Effector CD8-positive, alpha-beta T cell (primary cell): ENCODE measurements around the gene CLCN1.
"Not testable (repeated sequence)": the region's sequence is repeated elsewhere in the genome, so short reads cannot be mapped to it uniquely, and the experiment has no call there.

Experiments used
- DNase-seq: peaks from one replicate; lab custom pipeline; 2025; lab: John Stamatoyannopoulos, UW

The CLCN1 gene

GRCh38 chr7:143384661-143385631 lies 69.0 kb downstream of the CLCN1 start:
- no peak for DNase-seq

GRCh38 chr7:143385891-143386781 lies 70.2 kb downstream of the CLCN1 start:
- DNase-seq, result no peak

GRCh38 chr7:143387156-143387975 lies 71.5 kb downstream of the CLCN1 start:
- DNase-seq, result no peak

- no peak for DNase-seq
Measured at GRCh38 chr7:143388051-143388450, 72.1 kb downstream of the CLCN1 start.

- no peak for DNase-seq
Measured at GRCh38 chr7:143388491-143389101, 72.7 kb downstream of the CLCN1 start.

- DNase-seq, result no peak
Measured at GRCh38 chr7:143389316-143390103, 73.6 kb downstream of the CLCN1 start.

- no peak for DNase-seq
Measured at GRCh38 chr7:143390104-143390772, 74.3 kb downstream of the CLCN1 start.

- DNase-seq, result no peak
Measured at GRCh38 chr7:143390773-143391317, 74.9 kb downstream of the CLCN1 start.

- DNase-seq, result no peak
Measured at GRCh38 chr7:143391462-143392404, 75.8 kb downstream of the CLCN1 start.

- DNase-seq, result not testable (repeated sequence)
Measured at GRCh38 chr7:143392427-143392826, 76.5 kb downstream of the CLCN1 start.

GRCh38 chr7:143392875-143393266 lies 77.0 kb downstream of the CLCN1 start:
- no peak for DNase-seq

- DNase-seq, result no peak
Measured at GRCh38 chr7:143393267-143394041, 77.5 kb downstream of the CLCN1 start.

GRCh38 chr7:143394068-143394467 lies 78.2 kb downstream of the CLCN1 start:
- DNase-seq, result no peak

- no peak for DNase-seq
Measured at GRCh38 chr7:143394777-143395176, 78.9 kb downstream of the CLCN1 start.

GRCh38 chr7:143395187-143396149 lies 79.6 kb downstream of the CLCN1 start:
- DNase-seq, result no peak

GRCh38 chr7:143396182-143396581 lies 80.3 kb downstream of the CLCN1 start:
- DNase-seq, result no peak
